ENCODE results near the gene TPTE2.

DNA sequence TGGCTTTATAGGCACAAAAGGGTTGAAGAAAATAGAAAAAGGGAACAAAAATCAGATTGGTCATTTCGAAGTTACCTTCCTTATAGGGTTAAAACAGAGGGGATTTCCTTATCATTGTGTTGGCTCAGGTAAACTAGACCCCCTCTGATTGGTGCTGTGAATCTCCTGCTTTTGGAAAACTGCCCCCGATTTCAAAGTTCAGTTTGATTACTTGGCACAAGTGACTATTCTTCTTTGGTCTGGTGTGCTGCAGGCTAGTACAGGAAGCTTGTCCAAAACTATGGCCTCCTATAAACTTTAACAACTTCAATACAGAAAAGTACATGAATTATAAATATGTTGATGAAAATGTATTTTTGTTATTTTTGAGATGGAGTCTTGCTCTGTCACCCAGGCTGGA is 13.9 kb upstream of the TPTE2 start:
- no peak for TF ChIP-seq CEBPB (IDR thresholded peaks at IDR 0.05; ENCODE audit: borderline replicate concordance in 1 of 2, low read depth in 2 of 2, low read length in 2 of 2)
- TF ChIP-seq POLR2A (IDR thresholded peaks at IDR 0.05; ENCODE audit: low read depth, low read length) = no peak
- no peak for TF ChIP-seq EZH2 (IDR thresholded peaks at IDR 0.05; ENCODE audit: borderline replicate concordance, control insufficient read depth, low read depth, low read length)
- no peak for TF ChIP-seq RCOR1 (conservative IDR thresholded peaks at IDR 0.05; ENCODE audit: low read depth, low read length)
- TF ChIP-seq JUND (IDR thresholded peaks at IDR 0.05; ENCODE audit: low read depth, low read length) = no peak
- TF ChIP-seq, protein P1, sequence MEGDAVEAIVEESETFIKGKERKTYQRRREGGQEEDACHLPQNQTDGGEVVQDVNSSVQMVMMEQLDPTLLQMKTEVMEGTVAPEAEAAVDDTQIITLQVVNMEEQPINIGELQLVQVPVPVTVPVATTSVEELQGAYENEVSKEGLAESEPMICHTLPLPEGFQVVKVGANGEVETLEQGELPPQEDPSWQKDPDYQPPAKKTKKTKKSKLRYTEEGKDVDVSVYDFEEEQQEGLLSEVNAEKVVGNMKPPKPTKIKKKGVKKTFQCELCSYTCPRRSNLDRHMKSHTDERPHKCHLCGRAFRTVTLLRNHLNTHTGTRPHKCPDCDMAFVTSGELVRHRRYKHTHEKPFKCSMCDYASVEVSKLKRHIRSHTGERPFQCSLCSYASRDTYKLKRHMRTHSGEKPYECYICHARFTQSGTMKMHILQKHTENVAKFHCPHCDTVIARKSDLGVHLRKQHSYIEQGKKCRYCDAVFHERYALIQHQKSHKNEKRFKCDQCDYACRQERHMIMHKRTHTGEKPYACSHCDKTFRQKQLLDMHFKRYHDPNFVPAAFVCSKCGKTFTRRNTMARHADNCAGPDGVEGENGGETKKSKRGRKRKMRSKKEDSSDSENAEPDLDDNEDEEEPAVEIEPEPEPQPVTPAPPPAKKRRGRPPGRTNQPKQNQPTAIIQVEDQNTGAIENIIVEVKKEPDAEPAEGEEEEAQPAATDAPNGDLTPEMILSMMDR (IDR thresholded peaks at IDR 0.05 in 2 of 3, conservative IDR thresholded peaks at IDR 0.05 in 1 of 3; ENCODE audit: control insufficient read depth in 2 of 3, extremely low read depth in 1 of 3, insufficient read depth in 1 of 3, low read depth in 3 of 3, low read length in 3 of 3) = no peak
- no peak for TF ChIP-seq RAD21 (IDR thresholded peaks at IDR 0.05; ENCODE audit: insufficient read depth, low read depth, low read length)
- no peak for TF ChIP-seq SMAD1 (IDR thresholded peaks at IDR 0.05; ENCODE audit: low read depth, partially characterized antibody)
